NT2/D1 (cell line): ENCODE measurements around the gene TRAPPC5.

Experiments
- DNase-seq: peaks from one replicate; pipeline ENCODE4 v3.0.0-alpha.2; 2011; ENCODE audit warnings: low read depth, low spot score
- H3K27me3 ChIP-seq: 2 replicates; pipeline ENCODE4 v1.6.0; 2011; ENCODE audit warnings: mild to moderate bottlenecking; ENCODE audit not compliant: insufficient read length, insufficient read depth
- H3K36me3 ChIP-seq: 2 replicates; pipeline ENCODE4 v1.6.1; 2011; ENCODE audit warnings: mild to moderate bottlenecking, low read length, mixed read lengths; ENCODE audit not compliant: insufficient read depth, insufficient read length
- H3K4me1 ChIP-seq: 2 replicates; pipeline ENCODE4 v1.5.1; 2011; ENCODE audit not compliant: insufficient read depth, insufficient read length
- H3K4me3 ChIP-seq: 2 replicates; pipeline ENCODE4 v1.5.1; 2011; ENCODE audit warnings: low read depth; ENCODE audit not compliant: insufficient read length
- H3K9ac ChIP-seq: 2 replicates; pipeline ENCODE4 v1.6.0; 2011; ENCODE audit warnings: low read depth; ENCODE audit not compliant: insufficient read length
- H3K9me3 ChIP-seq: 2 replicates; pipeline ENCODE4 v1.5.1; 2011; ENCODE audit warnings: mild to moderate bottlenecking, low read length; ENCODE audit not compliant: insufficient read depth
- SUZ12 ChIP-seq: IDR thresholded peaks from 2 replicates; pipeline ENCODE4 v1.6.1; 2011; ENCODE audit not compliant: insufficient read length, insufficient read depth; ENCODE audit errors: extremely low read depth
- YY1 ChIP-seq: IDR thresholded peaks from 2 replicates; pipeline ENCODE4 v1.6.1; 2011; ENCODE audit not compliant: insufficient read length, insufficient read depth
- ZNF274 ChIP-seq: IDR thresholded peaks from 2 replicates; pipeline ENCODE4 v1.6.1; 2011; ENCODE audit warnings: mild to moderate bottlenecking, low read depth, low read length

TRAPPC5 gene

DNA sequence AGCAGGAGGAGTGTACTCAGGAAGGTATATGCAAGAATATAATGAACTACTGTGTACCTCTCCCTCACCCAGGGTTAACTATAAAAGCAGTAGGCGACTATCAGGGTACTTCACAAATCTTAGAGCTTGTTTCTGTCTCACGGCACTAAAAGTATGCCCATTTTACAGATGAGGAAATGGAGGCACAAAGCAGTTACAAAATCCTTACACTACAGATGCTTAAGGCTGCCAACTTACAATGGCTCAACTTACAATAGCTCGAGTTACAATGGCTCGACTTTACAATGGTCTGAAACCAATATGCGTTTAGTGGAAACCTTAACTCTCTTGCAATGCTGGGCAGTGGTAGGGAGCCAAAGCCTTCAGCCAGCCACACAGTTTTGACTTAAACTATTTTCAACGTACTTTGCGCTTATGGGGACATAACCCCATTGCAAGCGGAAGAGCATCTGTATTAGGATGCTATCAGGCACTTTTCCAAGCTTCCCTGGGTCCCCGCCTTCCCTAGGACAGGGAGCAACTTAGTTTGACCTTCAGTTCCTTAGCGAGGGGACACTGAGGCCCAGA, 17.2 kb downstream of the TRAPPC5 start:
- no peak for TF ChIP-seq ZNF274
- no peaks in the 10 kb centered on the region for H3K36me3 ChIP-seq
- peaks cover 21% of the 10 kb centered on the region for H3K27me3 ChIP-seq
- no peak overlapping the region for H3K9ac ChIP-seq
- no peak overlapping the region for H3K4me3 ChIP-seq
- no peaks in the 10 kb centered on the region for H3K9me3 ChIP-seq
- no peak for DNase-seq
- peaks cover 21% of the 10 kb centered on the region for H3K4me1 ChIP-seq

DNA sequence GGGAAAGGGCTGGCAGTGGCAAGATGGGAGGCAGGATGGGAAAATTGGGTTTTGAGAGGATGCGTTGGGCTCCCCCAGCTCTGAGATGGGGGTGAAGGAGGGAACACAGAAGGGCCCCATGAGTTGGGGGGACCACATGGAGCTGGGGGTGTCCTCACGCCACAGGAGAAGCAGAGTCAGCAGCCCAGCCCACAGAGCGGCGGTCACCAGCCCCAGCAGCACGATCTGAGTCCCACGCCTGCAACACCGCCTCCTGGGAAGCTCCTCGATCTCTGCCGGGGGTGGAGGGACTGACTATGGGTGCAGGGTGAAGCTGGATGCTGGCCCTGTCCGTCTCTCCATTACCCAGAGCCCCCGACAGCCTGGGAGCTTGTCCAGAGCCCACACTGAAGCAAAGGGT, 17.9 kb downstream of the TRAPPC5 start:
- H3K4me3 ChIP-seq = peak overlapping the region; percentile 4
- no peaks in the 10 kb centered on the region for H3K9me3 ChIP-seq
- DNase-seq = no peak
- H3K27me3 ChIP-seq = peaks cover 19% of the 10 kb centered on the region
- peak overlapping the region; percentile 64 for H3K9ac ChIP-seq
- no peak for TF ChIP-seq SUZ12
- TF ChIP-seq ZNF274 = no peak
- TF ChIP-seq YY1 = no peak
- no peaks in the 10 kb centered on the region for H3K36me3 ChIP-seq
- peaks cover 24% of the 10 kb centered on the region for H3K4me1 ChIP-seq

DNA sequence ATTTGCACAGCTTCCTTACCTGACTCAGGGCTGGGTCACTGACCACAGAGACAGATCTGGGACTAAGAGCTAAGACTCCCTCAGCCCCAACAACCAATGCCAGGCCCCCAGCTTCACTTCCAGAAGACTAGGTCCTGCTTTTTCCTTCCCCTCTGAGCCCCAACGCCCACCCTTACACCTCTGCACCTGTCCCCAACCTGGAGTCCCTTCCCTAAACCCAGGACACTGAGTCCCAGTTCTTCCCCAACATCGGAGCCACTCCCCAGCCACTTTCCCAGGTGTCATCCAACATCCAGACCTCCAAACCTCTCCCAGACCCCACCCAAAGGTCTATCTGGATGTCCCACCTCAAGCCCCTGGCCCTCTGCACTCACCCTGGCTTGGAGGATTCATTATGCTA, 18.4 kb downstream of the TRAPPC5 start:
- TF ChIP-seq YY1 (no peak), SUZ12 (no peak), ZNF274 (no peak)
- peaks cover 19% of the 10 kb centered on the region for H3K27me3 ChIP-seq
- no peak overlapping the region for H3K4me3 ChIP-seq
- no peak for DNase-seq
- H3K4me1 ChIP-seq = peaks cover 25% of the 10 kb centered on the region
- H3K9me3 ChIP-seq = no peaks in the 10 kb centered on the region
- H3K9ac ChIP-seq = peak overlapping the region; percentile 64
- no peaks in the 10 kb centered on the region for H3K36me3 ChIP-seq

DNA sequence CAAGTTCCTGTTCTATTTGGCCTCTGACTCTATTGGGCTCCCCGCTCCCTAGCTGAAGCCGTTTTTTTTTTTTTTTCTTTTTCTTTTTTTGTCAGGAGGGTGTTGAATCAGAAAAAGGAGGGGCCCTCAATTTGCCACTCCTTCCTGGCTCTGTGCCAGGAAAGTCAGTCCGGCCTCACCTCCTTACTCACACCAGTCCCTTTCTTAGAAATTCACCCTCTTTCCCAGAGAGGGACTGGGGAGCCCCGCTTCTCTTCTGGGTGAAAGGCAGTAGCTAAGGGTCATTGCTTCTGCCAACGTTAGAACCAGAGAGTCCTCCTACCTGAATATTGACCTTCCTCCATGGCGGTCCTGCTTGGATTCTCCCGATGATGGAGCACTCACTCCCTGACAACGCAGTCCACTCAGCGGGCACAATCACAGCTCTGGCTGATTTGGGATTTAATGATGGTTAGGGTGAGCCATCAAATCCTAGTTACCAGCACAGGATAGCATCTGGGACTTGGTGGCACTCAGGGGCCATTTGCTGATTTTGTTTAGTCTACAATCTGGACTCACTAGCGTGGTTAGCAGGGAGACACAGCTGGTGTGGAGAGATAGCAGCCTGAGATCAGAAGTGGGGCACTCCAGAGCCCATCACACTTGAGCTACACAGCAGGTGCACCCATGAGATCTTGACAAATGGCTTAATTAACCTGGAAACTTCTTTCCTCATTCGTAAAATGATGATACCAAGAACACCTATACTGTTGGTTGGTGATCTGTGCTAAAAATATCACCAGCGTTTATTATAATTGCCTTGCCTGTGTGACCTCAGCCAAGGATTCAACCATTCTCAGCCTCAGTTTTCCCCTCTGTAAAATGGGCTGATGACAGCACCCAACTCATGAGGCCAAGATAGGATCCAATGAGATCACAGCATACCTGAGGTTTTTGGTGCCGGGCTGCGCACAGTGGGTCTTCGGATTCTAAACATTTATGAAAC, 19.1 kb downstream of the TRAPPC5 start:
- TF ChIP-seq YY1 = no peak
- TF ChIP-seq ZNF274 = no peak
- no peak for TF ChIP-seq SUZ12
- no peak for DNase-seq
- Histone ChIP-seq H3K9me3 (no peaks in the 10 kb centered on the region), H3K9ac (peak overlapping the region; percentile 10), H3K4me1 (peaks cover 25% of the 10 kb centered on the region), H3K36me3 (no peaks in the 10 kb centered on the region), H3K27me3 (peaks cover 19% of the 10 kb centered on the region), H3K4me3 (no peak overlapping the region)

DNA sequence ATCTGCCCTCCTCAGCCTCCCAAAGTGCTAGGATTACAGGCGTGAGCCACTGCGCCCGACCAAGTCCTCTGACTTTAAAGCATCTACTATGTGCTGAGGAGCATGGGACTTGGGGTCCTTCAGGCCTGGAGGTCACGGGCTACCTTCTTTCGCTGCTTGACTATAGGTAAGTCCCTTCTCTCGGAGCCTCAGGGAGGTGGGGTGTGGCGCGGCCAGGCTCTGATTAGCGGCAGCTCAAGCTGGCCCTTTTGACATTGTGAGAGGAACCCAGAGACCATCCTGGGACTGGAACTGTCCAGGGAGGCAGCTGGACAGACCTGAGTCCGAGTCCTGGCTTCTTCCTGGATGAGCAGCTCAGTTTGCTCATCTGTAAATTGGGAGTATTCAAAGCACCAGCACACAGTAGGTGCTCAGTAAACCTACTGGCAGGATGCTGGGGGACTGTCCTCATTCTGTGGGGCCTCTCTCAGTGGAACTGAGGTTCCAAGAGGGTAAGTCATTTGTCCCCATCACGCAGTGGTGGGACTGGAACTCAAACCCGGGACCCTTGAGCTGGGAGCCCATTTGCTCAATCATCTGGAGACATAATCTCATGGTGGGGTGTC, 20.5 kb downstream of the TRAPPC5 start:
- H3K36me3 ChIP-seq = no peaks in the 10 kb centered on the region
- no peak for DNase-seq
- peaks cover 19% of the 10 kb centered on the region for H3K27me3 ChIP-seq
- no peaks in the 10 kb centered on the region for H3K9me3 ChIP-seq
- no peak overlapping the region for H3K4me3 ChIP-seq
- no peak overlapping the region for H3K9ac ChIP-seq
- TF ChIP-seq YY1 (no peak), SUZ12 (no peak), ZNF274 (no peak)
- peaks cover 25% of the 10 kb centered on the region for H3K4me1 ChIP-seq

DNA sequence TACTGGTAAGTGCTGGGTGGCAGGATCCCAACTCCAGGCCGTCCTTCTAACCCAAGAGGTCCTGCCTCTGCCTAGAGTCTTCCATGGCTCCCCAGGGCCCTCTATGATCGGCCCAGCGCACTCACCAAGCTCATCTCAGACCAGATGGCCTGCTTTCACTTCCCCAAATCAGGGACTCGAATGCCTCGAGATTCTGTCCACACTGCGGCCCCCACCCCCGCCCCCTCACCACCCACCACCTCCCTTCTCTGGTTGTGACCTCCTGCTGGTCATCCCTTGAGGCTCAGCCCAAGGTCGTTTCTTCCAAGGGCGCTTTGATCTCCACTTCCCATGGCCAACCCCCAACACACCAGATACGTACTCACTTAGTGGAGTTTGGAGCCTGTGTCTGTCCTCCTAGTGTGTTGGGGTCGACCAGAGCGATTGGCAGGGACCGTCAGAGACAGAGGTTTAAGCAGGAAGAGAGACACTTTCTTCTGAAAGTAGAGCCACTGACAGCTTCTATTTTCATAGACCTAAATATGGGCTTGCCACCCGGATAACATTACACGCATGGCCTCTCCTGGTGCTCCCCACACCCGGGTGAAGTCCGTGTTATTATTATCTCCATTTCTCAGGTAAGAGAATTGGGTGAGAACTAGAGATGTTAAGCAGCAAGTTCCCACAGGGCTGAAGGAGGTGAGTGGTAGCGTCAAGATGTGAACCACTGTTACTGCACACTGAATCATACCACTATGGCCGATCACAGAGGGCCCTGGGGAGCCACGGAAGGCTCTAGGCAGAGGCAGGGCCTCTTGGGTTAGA, 21.2 kb downstream of the TRAPPC5 start, which contains the start of gene FCER2:
TSS of gene FCER2 (minus strand) at position 478 of the 804 bp plus-strand sequence. CDS start 2,371 bp downstream, outside the sequence.
- no peaks in the 10 kb centered on the region for H3K9me3 ChIP-seq
- H3K4me1 ChIP-seq = peaks cover 25% of the 10 kb centered on the region
- H3K36me3 ChIP-seq = no peaks in the 10 kb centered on the region
- peaks cover 19% of the 10 kb centered on the region for H3K27me3 ChIP-seq
- no peak for DNase-seq
- no peak within 1 kb of the TSS for H3K4me3 ChIP-seq
- no peak for TF ChIP-seq ZNF274
- no peak for TF ChIP-seq YY1
- no peak for TF ChIP-seq SUZ12
- H3K9ac ChIP-seq = no peak within 1 kb of the TSS
